SIG-M5 treated with dmso at 0.1 percent for 504 hours (cell line): Measurements from ENCODE around the gene KIF1A.

Source experiments
- DNase-seq: peaks from one replicate; lab custom pipeline; 2025; ENCODE audit not compliant: unreplicated experiment; lab: John Stamatoyannopoulos, UW

The KIF1A gene

GRCh38 chr2:240720686-240721595 is 99.1 kb downstream of the KIF1A start:
- no peak for DNase-seq

- no peak for DNase-seq
Measured at GRCh38 chr2:240719676-240720545, 100.1 kb downstream of the KIF1A start.

DNA sequence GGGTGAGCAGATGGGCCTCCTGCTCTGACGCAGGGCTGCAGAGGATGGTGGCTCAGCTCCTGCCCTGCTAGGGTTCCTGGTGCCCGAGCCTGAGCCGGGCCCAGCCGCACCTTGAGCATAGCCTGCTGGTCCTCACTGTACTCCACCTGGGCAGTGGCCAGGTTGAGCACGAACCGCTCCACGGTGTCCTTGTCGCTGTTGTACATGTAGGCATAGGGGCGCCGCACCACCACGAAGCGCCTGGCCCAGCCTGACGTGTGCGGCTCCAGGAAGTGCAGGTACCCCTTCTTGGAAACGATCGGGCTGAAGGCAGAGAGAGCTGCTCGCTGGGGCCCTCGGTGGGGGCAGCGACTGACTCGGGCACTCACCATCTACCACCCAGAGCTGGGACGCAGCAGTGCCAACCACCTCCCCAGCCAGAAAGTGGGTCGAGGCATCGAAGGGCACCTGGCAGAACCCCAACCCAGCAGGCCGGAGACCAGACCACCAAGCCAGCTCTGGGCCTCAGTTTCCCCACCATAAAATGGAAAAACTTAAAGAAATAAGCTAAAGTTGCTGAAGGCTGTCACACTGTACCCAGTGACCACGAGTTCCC is 101.0 kb downstream of the KIF1A start:
- DNase-seq = no peak

DNA sequence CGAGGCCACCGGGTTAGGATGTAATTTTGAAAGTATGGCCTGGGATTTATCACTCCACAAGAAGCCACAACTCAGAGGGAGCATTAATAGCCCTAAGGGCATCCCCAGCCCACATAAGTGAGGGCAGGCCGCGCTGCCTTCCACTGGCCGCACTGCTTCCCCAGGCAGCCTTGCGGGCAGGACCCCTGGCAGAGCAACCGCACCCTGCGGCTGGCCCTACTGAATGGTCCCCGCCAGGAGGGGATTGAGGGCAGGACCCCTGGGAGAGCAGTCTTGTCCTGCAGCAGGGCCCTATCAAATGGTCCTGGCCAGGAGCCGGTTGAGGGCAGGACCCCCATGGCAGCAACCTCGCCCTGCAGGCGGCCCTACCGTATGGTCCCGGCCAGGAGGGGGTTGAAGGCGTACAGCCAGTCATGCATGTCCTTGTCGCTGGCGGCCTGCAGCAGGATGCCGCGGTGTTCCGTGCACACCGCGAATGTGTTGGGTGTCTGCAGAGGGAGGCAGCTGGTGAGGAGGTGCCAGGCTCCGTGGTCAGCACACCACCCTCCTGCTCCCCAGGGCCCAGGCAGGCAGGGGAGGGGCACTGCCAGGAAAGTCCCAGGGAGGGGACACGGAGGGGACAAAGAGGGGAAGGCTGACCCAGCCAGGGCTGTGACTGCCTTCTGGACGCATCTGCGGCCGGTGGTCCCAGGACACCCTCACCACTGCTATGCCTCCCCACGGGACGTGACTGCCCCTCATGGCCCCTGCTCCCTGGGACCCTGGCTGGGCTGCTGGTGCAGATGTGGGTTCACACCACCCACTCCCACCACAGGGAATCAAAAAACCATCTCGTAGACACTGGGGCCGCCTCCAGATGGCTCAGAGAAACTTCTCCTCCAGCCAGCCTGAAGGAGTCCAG is 102.1 kb downstream of the KIF1A start:
- no peak for DNase-seq

- no peak for DNase-seq
Measured at GRCh38 chr2:240717181-240717641, 102.8 kb downstream of the KIF1A start.

DNA sequence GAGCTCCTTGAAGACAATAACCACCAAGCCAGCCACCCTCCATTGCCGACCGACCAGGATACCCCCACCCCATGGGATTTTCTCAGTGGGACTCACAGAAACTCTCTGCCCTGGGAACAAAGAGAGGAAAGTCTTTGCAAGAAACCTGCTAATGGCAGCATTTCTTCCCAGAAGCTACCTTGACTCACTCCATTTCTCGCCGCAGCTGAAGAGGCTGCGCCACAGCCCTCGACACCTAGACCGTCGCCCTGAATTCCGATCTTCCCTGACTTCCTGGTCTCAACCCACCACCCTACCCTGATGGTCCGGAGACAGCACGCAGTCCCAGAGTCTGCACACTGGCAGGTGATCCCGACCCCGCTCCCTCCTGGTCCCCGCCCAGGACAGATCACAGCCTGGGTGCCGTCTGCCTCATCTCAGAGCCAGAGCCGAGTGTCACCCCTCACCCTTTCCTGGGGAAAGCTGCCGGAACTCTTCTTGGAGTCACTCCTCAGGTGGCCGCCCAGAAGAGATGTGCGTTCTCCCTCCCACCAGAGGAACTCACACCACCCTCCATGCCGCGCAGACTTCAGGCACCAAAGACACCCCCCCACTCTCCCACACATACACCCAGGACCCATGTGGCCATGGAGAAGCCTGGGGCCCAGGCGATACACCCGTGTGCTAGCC is 103.8 kb downstream of the KIF1A start:
- DNase-seq = no peak

DNA sequence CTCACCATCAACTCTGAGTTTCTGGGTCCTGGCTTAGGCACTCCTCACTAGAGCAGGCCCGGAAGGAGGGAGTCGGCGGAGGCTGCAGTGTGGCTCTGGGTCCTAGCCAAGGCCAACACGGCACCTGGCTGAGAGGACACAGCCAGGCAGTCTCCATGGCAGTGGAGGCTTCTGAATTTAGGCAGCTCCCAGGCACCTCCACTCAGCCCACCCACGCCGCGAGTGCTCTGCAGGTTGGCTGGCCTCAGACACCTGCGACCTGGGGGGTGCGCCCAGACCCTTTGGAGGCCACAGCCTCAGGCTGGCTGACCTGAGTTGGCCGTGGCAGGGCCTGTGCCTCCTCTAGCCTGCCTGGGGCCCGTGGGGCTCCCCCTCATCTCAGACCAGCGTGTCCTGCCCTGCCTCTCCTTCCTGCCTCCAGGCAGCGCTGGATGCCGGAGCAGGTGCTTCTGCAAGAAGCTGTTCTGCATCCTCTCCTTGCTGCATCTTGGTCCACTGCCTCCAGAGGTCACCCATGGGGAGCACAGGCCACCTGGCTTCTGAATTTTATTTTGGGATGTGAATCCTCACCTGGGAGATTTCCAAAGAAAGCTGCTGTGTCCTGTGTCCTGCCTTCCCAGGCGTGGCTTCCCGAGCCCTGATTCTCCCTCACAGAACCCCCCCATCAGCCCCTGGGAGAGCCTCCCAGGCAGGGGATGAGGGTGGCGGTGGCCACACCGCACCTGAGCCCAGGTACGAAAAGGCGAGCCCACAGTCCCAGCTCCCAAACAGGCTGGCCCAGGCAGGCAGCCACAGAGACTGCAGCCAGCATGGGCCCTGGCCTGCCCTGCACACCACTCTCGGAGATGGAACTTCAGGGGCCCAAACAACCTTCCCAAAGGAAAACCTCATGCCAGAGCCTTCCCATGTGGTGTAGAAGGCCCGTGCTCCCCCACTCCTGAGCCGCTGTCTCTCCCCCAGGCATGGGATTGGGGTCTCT is 105.0 kb downstream of the KIF1A start:
- no peak for DNase-seq

DNA sequence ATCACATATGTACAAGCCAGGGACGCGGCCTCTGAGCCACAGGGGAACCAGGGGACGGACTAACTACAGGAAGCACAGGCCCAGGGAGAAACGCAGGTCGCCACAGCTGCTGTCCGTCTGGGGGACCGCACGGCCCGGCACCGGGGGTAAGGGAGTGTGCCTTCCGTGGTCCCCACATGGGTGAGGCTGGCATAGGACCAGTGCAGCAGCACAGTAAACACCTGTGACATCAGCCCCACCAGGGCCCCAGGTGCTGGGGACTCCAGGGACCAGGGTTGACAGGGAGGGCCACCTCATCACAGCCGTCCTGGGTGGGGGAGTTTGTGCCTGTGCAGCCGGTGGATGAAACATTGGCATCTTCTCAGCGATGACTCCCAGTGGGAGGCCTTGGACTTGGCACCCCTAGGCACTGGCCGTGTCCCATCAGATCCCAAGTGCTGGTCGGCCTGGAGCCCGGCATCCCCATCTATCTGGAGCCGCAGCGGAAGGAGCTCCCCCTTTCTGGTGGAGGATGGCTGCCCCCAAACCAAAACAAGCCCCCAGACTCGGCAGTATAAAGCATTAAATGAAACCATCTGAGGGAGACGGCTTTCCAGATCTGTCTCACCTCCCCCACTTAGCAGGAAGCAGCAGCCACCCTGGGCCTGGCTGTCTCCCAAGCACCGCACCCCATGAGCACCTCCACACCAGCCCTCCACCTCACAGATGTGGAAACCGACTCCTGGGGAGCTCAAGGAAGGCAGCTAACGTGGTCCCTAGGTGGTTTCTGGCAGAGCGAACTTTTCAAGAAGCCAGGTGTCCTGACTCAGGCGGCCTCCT is 105.9 kb downstream of the KIF1A start:
- DNase-seq = no peak

- DNase-seq = no peak
Measured at GRCh38 chr2:240713071-240713927, 106.7 kb downstream of the KIF1A start.

- no peak for DNase-seq
Measured at GRCh38 chr2:240712121-240712520, 107.9 kb downstream of the KIF1A start.

- no peak for DNase-seq
Measured at GRCh38 chr2:240711701-240712100, 108.3 kb downstream of the KIF1A start.

DNA sequence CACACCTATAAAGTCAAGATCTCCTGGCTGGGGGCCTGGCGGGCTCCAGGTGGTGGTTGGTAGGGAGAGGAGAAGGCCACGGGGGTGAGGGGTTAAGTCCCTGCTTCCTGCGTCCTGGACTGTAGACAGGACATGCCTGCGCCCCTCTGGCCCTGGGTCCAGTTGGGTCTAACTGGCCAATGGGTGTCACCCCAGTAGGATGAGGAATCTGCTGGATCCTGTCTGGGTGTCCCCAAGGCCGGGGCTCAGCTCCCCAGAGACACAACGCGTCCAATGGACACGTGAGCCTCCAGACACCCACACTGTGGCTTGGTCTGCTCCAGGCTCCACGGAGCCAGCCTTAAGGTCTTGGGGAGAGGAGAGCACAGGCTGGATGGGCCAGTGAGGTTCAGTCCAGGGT is 108.7 kb downstream of the KIF1A start:
- no peak for DNase-seq

DNA sequence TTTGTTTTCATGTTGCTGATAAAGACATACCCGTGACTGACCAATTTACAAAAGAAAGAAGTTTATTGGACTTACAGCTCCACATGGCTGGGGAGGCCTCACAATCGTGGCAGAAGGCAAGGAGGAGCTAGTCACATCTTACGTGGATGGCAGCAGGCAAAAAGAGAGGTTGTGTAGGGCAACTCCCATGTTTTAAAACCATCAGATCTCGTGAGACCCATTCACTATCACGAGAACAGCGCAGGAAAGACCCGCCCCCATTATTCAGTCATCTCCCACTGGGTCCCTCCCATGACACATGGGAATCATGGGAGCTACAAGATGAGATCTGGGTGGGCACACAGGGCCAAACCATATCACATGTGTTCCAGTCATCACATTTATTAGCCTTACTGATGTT is 111.6 kb downstream of the KIF1A start:
- no peak for DNase-seq

GRCh38 chr2:240707821-240708220 is 112.2 kb downstream of the KIF1A start:
- no peak for DNase-seq

GRCh38 chr2:240707043-240707756 is 112.8 kb downstream of the KIF1A start:
- DNase-seq = no peak

DNA sequence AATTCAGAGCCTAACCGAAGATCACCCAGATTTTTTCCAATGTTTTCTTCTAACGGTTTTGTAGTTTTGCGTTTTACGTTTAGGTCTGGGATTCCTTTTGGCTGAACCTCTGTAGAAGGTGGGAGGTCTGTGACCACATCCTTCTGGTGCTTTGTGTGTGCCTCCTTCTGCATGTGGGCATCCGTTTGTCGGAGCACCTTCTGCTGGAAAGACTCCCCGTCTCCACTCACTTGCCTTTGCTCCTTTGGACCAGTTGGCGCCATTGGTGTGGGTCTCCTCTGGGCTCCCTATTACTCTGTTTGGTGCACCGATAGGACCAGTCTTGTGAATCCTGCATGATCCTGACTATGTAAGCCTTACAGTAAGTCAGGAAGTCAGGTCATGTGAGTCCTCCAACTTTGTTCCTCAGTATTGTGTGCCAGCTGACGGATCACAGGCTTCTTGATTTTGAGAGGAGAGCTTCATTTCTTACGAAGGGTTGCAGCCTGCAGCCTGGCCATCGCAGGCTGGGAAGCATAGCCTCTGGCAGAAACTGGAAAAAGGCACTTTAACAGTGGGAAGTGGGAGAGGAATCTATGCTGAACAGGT is 114.7 kb downstream of the KIF1A start:
- DNase-seq = no peak
